ENCODE measurements around the gene BSPRY. TPM values are rescaled to one million over a fixed set of nuclear protein-coding genes. Genes with fewer than 3 reads are reported as not detected.

Gene BSPRY
- total and polyA plus RNA-seq, 2 experiments from 2014 or later: 6.1 to 12.0 TPM

- Histone ChIP-seq H2AFZ (peak overlapping the region; percentile 63), H3K79me2 (no peaks in the 10 kb centered on the region), H3K4me1 (ENCODE audit: insufficient read depth) (peaks cover 9% of the 10 kb centered on the region), H3K9me3 (ENCODE audit: low read depth) (no peaks in the 10 kb centered on the region), H3K4me3 (peak overlapping the region; percentile 58), H3K9me2 (replicated peaks; ENCODE audit: insufficient read depth) (no peaks in the 10 kb centered on the region), H3K27ac (no peak overlapping the region), H4K20me1 (ENCODE audit: insufficient read depth, poor library complexity, severe bottlenecking) (no peaks in the 10 kb centered on the region), H3K27me3 (peaks cover 20% of the 10 kb centered on the region), H3K36me3 (replicated peaks; ENCODE audit: insufficient read depth, low read depth) (no peaks in the 10 kb centered on the region), H3K4me2 (peak overlapping the region; percentile 92)
- WGBS (ENCODE audit: low lambda C conversion rate, missing lambda C conversion rate): 17% methylated on average over 14 of the region's 14 CpGs
- no peak for DNase-seq (ENCODE audit: low spot score)
- TF ChIP-seq CTCF (IDR thresholded peaks at IDR 0.05; ENCODE audit: poor library complexity) (no peak), EZH2phosphoT487 (IDR thresholded peaks at IDR 0.05; ENCODE audit: low read depth, severe bottlenecking, unreplicated experiment) (no peak), EZH2 (IDR thresholded peaks at IDR 0.05; ENCODE audit: borderline replicate concordance) (no peak)
Observed at GRCh38 chr9:113350107-113350661, 843 bp downstream of the BSPRY start.

GRCh38 chr9:113350937-113351336, 1.6 kb downstream of the BSPRY start:
- WGBS (ENCODE audit: low lambda C conversion rate, missing lambda C conversion rate): 64% methylated on average over 6 of the region's 6 CpGs
- no peaks in the 10 kb centered on the region for H3K9me3 ChIP-seq (ENCODE audit: low read depth)

GRCh38 chr9:113352006-113352405, 2.7 kb downstream of the BSPRY start:
- H4K20me1 ChIP-seq (ENCODE audit: insufficient read depth, poor library complexity, severe bottlenecking): no peaks in the 10 kb centered on the region
- no peak overlapping the region for H3K4me3 ChIP-seq
- peaks cover 20% of the 10 kb centered on the region for H3K27me3 ChIP-seq
- no peaks in the 10 kb centered on the region for H3K9me2 ChIP-seq (replicated peaks; ENCODE audit: insufficient read depth)
- H3K79me2 ChIP-seq: no peaks in the 10 kb centered on the region
- H3K36me3 ChIP-seq (replicated peaks; ENCODE audit: insufficient read depth, low read depth): no peaks in the 10 kb centered on the region
- no peak for DNase-seq (ENCODE audit: low spot score)
- 78% methylated on average over 6 of the region's 6 CpGs for WGBS (ENCODE audit: low lambda C conversion rate, missing lambda C conversion rate)
- H3K9me3 ChIP-seq (ENCODE audit: low read depth): no peaks in the 10 kb centered on the region
- H2AFZ ChIP-seq: no peak overlapping the region
- H3K4me2 ChIP-seq: no peak overlapping the region
- no peak overlapping the region for H3K27ac ChIP-seq
- TF ChIP-seq EZH2 (IDR thresholded peaks at IDR 0.05; ENCODE audit: borderline replicate concordance) (no peak), EZH2phosphoT487 (IDR thresholded peaks at IDR 0.05; ENCODE audit: low read depth, severe bottlenecking, unreplicated experiment) (no peak), CTCF (IDR thresholded peaks at IDR 0.05; ENCODE audit: poor library complexity) (no peak)
- peaks cover 9% of the 10 kb centered on the region for H3K4me1 ChIP-seq (ENCODE audit: insufficient read depth)

More at GRCh38 chr9:113350937-113351336, 1.6 kb downstream of the BSPRY start:
- no peak overlapping the region for H2AFZ ChIP-seq
- no peak overlapping the region for H3K4me2 ChIP-seq
- H3K27ac ChIP-seq: no peak overlapping the region
- H3K4me3 ChIP-seq: no peak overlapping the region
- H3K4me1 ChIP-seq (ENCODE audit: insufficient read depth): peaks cover 9% of the 10 kb centered on the region
- H3K79me2 ChIP-seq: no peaks in the 10 kb centered on the region
- peaks cover 20% of the 10 kb centered on the region for H3K27me3 ChIP-seq
- H3K36me3 ChIP-seq (replicated peaks; ENCODE audit: insufficient read depth, low read depth): no peaks in the 10 kb centered on the region
- H3K9me2 ChIP-seq (replicated peaks; ENCODE audit: insufficient read depth): no peaks in the 10 kb centered on the region
- TF ChIP-seq EZH2phosphoT487 (IDR thresholded peaks at IDR 0.05; ENCODE audit: low read depth, severe bottlenecking, unreplicated experiment) (no peak), CTCF (IDR thresholded peaks at IDR 0.05; ENCODE audit: poor library complexity) (no peak), EZH2 (IDR thresholded peaks at IDR 0.05; ENCODE audit: borderline replicate concordance) (no peak)
- no peaks in the 10 kb centered on the region for H4K20me1 ChIP-seq (ENCODE audit: insufficient read depth, poor library complexity, severe bottlenecking)
- DNase-seq (ENCODE audit: low spot score): no peak
